ENCODE data around the gene TIMM44.
A peak's percentile ranks its signal among the peaks of the same experiment; 100 is the strongest.

The TIMM44 gene

GRCh38 chr19:7913652-7914051, 29.8 kb downstream of the TIMM44 start:
- Histone ChIP-seq H3K4me3 (ENCODE audit: low read depth, low read length) (no peak overlapping the region), H3K27ac (no peak overlapping the region), H3K27me3 (ENCODE audit: insufficient read depth, low read depth, severe bottlenecking) (no peaks in the 10 kb centered on the region), H3K36me3 (peaks cover 31% of the 10 kb centered on the region), H3K9me3 (ENCODE audit: severe bottlenecking) (peaks cover 4% of the 10 kb centered on the region)
- TF ChIP-seq, protein P1, sequence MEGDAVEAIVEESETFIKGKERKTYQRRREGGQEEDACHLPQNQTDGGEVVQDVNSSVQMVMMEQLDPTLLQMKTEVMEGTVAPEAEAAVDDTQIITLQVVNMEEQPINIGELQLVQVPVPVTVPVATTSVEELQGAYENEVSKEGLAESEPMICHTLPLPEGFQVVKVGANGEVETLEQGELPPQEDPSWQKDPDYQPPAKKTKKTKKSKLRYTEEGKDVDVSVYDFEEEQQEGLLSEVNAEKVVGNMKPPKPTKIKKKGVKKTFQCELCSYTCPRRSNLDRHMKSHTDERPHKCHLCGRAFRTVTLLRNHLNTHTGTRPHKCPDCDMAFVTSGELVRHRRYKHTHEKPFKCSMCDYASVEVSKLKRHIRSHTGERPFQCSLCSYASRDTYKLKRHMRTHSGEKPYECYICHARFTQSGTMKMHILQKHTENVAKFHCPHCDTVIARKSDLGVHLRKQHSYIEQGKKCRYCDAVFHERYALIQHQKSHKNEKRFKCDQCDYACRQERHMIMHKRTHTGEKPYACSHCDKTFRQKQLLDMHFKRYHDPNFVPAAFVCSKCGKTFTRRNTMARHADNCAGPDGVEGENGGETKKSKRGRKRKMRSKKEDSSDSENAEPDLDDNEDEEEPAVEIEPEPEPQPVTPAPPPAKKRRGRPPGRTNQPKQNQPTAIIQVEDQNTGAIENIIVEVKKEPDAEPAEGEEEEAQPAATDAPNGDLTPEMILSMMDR (IDR thresholded peaks at IDR 0.05; ENCODE audit: low read depth, low read length), result no peak
- no peak for DNase-seq

DNA sequence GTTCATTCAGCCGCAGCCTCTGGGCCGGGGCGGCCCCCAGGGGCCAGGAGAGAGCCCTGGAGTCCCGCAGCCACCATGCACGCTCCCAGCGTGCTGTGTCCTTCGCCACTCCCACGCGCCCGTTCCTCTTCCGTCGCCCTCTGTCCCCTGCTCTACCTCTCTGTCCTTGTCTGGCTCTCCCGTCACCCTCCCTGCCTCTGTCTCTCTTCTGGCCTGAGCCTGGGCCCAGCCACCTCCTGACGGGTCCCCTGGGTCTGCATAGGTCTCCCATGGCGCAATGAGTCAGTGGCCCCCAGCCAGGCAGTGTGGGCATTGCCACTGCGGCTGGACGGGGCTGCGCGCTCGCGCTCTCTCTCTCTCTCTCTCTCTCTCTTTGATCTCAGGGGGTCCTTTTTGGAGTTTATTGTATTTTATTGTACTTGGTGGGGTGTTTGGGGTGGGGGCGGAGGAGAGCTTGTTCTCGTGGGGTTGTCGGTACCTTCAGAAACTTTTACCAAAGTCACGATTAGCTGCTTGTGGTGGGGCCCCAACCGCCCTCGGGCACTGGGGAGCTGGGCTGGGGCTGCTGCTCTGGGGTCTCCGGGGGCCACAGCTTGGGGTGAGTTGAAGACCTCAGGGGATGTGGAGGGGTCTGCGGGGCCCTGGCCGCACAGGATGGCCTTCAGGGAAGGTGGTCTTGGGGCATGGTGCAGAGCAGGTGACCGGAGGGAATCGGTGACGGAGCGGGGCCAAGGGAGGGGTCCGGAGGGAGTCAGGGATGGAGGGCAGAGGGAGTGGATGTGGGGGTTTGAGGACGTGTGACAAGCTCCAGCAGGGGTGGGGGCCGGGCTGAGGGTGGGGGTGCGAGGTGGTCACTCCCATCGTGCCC, 30.5 kb downstream of the TIMM44 start:
- TF ChIP-seq, protein P1 (IDR thresholded peaks at IDR 0.05; ENCODE audit: low read depth, low read length), result no peak
- Histone ChIP-seq H3K36me3 (peaks cover 31% of the 10 kb centered on the region), H3K27ac (no peak overlapping the region), H3K27me3 (ENCODE audit: insufficient read depth, low read depth, severe bottlenecking) (no peaks in the 10 kb centered on the region), H3K9me3 (ENCODE audit: severe bottlenecking) (peaks cover 4% of the 10 kb centered on the region), H3K4me3 (ENCODE audit: low read depth, low read length) (no peak overlapping the region)
- peak; percentile 8 for DNase-seq

DNA sequence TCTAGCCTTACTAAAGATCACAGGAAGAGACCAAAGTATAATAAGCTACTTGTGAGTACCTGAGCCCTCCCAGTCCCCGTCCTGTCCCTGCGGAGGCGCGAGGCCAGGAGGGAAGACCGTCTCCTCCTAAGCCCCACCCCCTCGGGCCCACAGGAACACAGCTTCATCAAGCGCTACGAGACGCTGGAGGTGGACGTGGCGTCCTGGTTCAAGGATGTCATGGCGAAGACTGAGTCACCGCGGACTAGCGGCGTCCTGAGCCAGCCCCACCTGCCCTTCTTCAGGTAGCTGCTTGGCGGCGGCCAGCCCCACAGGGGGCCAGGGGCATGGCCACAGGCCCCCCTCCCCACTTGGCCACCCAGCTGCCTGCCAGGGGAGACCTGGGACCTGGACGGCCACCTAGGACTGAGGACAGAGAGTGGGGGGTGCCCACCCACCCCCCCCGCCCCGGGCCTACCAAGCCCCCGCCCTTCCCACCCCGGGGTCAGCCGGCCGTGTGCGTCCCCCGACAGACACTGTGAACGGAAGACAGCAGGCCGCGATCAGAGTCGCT, 31.2 kb downstream of the TIMM44 start:
- no peak overlapping the region for H3K4me3 ChIP-seq (ENCODE audit: low read depth, low read length)
- no peak overlapping the region for H3K27ac ChIP-seq
- TF ChIP-seq, protein P1 (IDR thresholded peaks at IDR 0.05; ENCODE audit: low read depth, low read length), result no peak
- H3K27me3 ChIP-seq (ENCODE audit: insufficient read depth, low read depth, severe bottlenecking), result no peaks in the 10 kb centered on the region
- H3K36me3 ChIP-seq, result peaks cover 34% of the 10 kb centered on the region
- DNase-seq, result peak; percentile 5
- H3K9me3 ChIP-seq (ENCODE audit: severe bottlenecking), result peaks cover 4% of the 10 kb centered on the region

- H3K36me3 ChIP-seq, result peaks cover 37% of the 10 kb centered on the region
- H3K9me3 ChIP-seq (ENCODE audit: severe bottlenecking), result no peaks in the 10 kb centered on the region
- no peaks in the 10 kb centered on the region for H3K27me3 ChIP-seq (ENCODE audit: insufficient read depth, low read depth, severe bottlenecking)
- TF ChIP-seq, protein P1 (IDR thresholded peaks at IDR 0.05; ENCODE audit: low read depth, low read length), result no peak
- no peak overlapping the region for H3K27ac ChIP-seq
- no peak for DNase-seq
- no peak overlapping the region for H3K4me3 ChIP-seq (ENCODE audit: low read depth, low read length)
These were observed 31.8 kb downstream of the TIMM44 start for GRCh38 chr19:7911508-7912143.

DNA sequence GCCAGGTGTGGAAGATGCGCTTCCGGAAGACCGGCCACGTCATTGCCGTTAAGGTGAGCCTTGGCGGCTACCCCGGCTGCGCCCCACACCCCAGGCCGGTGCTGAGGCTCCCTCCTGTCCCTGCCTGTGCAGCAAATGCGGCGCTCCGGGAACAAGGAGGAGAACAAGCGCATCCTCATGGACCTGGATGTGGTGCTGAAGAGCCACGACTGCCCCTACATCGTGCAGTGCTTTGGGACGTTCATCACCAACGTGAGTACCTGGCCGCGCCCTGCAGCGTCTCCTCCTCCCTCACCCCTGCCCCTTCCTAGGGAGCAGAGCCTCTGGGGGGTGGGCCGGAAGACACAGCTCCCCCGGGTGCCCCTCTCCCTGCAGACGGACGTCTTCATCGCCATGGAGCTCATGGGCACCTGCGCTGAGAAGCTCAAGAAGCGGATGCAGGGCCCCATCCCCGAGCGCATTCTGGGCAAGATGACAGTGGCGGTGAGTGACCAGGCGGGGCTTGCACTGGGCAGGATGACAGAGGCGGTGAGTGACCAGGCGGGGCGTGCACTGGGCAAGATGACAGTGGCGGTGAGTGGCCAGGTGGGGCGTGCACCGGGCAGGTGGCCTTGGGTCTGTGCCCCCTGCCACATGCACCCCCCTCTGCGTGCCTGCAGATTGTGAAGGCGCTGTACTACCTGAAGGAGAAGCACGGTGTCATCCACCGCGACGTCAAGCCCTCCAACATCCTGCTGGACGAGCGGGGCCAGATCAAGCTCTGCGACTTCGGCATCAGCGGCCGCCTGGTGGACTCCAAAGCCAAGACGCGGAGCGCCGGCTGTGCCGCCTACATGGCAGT, 32.9 kb downstream of the TIMM44 start:
- Histone ChIP-seq H3K4me3 (ENCODE audit: low read depth, low read length) (no peak overlapping the region), H3K9me3 (ENCODE audit: severe bottlenecking) (no peaks in the 10 kb centered on the region), H3K27me3 (ENCODE audit: insufficient read depth, low read depth, severe bottlenecking) (no peaks in the 10 kb centered on the region), H3K27ac (no peak overlapping the region), H3K36me3 (peaks cover 48% of the 10 kb centered on the region)
- TF ChIP-seq, protein P1 (IDR thresholded peaks at IDR 0.05; ENCODE audit: low read depth, low read length), result no peak
- DNase-seq, result no peak
